ENCODE data around the gene C7. TPM values are rescaled to one million over a fixed set of nuclear protein-coding genes. Genes with fewer than 3 reads are reported as not detected.
"Not testable (repeated sequence)": the region's sequence is repeated elsewhere in the genome, so short reads cannot be mapped to it uniquely, and the experiment has no call there.

Gene C7
- total RNA-seq: 8.1 TPM

- no peak for DNase-seq
Observed at GRCh38 chr5:40909264-40909663, at the start of gene C7. TSS of gene C7 (plus strand) at chr5:40909497. CDS start at chr5:40909611, 114 bp downstream.

DNA sequence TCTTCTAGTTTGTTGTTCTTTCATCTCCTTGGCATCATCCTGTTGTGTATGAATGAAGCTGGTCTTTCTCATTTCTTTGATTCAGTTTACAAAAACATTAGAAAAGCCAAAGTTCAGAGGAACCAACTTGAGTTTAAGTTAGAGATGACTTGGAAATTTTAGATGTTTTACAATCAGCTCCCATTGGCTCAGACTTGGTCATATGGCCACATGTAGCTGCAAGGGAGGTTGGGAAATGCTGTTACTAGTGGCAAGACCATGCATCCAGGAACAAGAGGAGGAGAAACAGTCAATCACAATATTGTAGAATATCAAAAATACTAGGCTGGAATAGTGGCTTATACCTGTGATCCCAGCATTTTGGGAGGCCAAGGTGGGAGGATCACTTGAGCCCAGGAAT lies 48.6 kb upstream of the C7 start:
- DNase-seq: no peak

DNA sequence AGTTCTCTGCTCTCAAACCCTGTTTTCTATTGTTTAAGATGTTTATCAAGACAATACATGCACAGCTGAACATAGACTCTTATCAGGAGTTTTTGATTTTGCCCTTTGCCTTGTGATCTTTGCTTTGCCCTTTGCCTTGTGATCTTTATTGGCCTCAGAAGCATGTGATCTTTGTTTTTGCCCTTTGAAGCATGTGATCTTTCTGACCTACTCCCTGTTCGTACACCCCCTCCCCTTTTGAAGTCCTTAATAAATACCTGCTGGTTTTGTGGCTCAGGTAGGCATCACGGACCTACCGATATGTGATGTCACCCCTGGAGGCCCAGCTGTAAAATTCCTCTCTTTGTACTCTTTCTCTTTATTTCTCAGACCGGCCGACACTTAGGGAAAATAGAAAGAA lies 44.3 kb upstream of the C7 start:
- DNase-seq: not testable (repeated sequence)

- no peak for DNase-seq
Observed at GRCh38 chr5:40866844-40867243, 42.5 kb upstream of the C7 start.

DNA sequence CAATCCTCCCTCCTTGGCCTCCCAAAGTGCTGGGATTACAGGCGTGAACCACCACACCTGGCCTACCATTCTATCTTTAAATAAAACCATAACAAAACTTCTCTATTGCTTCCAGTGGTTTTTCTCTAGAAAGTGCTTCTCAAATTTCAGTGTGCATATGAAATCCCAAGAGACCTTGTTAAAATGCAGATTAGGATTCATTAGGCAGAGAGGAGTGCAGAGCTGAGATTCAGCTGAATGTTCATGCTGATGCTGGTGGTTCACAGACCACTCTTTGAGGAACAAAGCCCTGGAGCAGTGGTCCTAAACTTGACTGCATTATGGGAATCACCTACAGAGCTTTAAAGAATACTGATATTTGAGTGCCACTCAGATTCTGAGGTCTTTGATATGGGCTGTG lies 39.9 kb upstream of the C7 start:
- no peak for DNase-seq

DNA sequence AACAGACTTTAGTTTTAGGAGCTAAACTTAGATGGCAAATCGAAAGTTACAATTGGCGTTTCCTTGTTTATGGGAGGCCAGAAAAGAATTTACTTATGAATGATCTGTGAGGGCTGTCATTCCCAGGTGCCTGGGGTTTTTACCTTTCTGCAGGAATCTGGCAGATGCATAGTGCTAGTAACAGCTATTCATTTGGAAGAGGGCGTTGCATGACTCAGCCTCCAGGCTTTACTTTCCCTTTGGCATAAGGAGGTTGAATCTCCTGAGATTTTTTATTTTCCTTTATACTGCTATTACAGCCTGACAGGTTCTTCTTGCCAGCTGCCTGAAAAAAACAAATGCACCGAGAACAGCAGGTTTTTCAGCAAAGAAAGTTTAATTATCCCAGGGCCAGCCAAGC lies 38.1 kb upstream of the C7 start:
- DNase-seq: no peak

GRCh38 chr5:40872253-40872652 lies 37.0 kb upstream of the C7 start:
- not testable (repeated sequence) for DNase-seq

GRCh38 chr5:40873286-40873880 lies 35.9 kb upstream of the C7 start:
- no peak for DNase-seq

- DNase-seq: no peak
Observed at GRCh38 chr5:40875958-40876357, 33.3 kb upstream of the C7 start.

GRCh38 chr5:40877371-40877988 lies 31.8 kb upstream of the C7 start:
- no peak for DNase-seq

DNA sequence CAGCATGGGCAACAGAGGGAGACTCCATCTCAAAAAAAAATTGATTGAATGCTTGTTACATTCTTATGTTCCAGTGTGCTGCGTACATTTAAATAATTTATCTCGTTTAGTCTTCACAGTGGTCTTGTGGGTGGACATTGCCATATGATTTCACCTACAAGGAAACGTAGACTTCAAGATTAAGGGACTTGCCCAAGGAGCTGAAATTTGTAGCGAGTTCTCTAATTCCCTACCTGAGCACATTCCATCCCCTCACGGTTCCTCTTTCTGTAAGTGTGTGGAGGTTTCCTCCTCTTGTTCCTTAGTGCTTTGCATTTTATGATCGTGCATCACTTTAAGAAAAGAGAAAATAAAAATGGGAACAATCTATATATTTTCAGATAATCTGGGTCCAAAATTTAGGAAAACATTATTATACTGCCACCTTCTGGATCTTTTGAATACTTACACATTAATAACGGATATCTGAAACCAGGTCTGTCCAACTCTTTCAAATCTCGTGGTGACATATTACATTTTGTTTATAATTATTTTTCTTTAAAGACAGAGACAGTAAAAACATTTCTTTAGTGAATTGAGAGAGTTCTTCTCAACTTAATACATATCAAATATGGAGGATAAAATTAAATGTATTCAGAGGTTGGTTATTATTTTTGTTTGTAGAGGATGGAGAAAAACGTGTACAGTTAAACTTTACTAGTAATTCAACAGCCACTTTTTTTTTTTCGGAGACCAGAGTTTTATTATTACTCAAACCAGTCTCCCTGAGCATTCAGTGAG lies 29.9 kb upstream of the C7 start:
- no peak for DNase-seq

DNA sequence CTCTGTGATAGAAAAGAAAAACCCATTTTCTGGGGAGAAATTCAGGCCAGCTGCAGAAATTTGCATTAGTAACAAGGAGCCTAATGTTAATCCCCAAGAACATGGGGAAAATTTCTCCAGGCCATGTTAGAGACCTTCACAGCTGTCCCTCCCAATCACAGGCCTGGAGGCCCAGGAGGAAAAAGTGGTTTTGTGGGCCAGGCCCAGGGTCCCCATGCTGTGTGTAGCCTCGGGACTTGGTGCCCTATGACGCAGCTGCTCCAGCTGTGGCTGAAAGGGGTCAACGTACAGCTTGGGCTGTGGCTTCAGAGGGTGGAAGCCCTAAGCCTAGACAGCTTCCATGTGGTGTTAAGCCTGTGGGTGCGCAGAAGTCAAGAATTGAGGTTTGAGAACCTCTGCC lies 27.0 kb upstream of the C7 start:
- no peak for DNase-seq

- not testable (repeated sequence) for DNase-seq
Observed at GRCh38 chr5:40883051-40883450, 26.2 kb upstream of the C7 start.

DNA sequence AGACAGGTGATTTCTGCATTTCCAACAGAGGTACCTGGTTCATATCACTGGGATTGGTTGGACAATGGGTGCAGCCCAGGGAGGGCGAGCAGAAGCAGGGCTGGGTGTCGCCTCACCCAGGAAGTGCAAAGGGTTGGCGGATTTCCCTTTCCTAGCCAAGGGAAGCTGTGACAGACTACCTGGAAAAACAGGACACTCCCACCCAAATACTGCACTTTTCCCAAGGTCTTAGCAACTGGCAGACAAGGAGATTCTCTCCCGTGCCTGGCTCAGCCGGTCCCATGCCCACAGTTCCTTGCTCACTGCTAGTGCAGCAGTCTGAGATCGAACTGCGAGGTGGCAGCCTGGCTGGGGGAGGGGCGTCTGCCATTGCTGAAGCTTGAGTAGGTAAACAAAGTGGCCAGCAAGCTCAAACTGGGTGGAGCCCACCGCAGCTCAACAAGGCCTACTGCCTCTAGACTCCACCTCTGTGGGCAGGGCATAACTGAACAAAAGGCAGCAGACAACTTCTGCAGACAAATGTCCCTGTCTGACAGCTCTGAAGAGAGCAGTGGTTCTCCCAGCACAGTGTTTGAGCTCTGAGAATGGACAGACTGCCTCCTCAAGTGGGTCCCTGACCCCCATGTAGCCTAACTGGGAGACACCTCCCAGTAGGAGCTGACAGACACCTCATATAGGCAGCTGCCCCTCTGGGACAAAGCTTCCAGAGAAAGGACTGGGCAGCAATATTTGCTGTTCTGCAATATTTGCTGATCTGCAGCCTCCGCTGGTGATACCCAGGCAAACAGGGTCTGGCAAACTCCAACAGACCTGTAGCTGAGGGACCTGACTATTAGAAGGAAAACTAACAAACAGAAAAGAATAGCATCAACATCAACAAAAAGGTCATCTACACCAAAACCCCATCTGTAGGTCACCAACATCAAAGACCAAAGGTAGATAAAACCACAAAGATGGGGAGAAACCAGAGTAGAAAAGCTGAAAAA lies 13.6 kb upstream of the C7 start:
- DNase-seq: not testable (repeated sequence)

DNA sequence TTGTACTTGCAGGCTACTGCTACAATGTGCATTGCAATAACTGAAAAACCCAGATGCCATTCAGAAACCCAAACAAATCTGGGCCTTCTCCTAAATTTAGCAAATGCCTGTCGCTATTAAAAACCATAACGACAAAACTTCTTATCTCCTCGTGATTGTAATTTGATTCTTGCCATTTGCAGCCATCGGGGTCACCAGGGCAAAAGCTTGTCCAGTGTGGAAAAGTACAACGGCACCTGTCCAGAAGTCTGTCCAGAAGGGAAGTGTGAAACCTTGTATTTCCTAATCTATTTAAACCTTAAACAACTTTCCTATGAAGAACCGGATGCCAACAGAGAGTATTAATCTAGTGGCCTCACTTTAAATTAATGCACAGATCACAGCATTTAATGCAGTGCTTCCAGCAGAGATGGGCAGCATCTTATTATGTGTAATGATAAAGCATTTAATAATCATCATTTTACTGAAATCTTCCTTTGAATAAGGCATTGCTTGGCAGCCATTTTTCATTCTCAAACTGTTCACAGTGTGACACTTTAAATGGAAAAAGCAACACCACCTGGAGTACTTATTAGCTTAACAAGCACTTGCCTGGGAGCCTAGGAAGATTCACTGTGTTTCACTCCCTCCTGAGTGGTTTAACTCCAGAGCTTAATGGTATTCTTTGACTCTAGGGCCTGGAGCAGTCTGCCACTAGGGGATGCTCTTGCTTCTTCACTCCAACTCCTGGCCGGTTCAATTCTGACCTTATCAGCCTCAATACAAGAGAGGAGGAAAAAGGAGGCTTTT lies 4.9 kb upstream of the C7 start:
- peak; percentile 8 for DNase-seq

- DNase-seq: no peak
Observed at GRCh38 chr5:40904994-40905306, 4.3 kb upstream of the C7 start.

- DNase-seq: no peak
Observed at GRCh38 chr5:40906351-40906751, 2.9 kb upstream of the C7 start.

- DNase-seq: no peak
Observed at GRCh38 chr5:40909723-40910122, 426 bp downstream of the C7 start.

GRCh38 chr5:40911266-40911665 lies 2.0 kb downstream of the C7 start:
- DNase-seq: no peak

DNA sequence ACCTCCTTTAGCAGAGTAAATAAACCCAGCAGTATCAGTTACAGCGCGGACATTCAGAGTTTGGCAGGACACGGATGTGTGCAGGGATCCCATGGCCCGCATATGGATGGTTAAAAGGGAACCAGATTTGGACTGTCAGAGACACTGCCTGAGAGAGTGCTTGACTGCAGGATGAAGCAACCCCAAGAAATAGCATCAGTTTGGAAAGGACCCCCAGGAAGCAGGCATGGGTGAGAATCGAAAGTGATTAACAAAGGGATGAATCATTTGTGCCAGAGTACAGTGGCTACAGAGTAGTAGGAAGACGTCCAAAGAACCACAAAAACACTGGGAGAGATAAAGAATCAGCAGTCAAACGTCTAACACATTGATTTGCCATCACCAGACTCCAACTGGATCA lies 5.5 kb downstream of the C7 start:
- no peak for DNase-seq

GRCh38 chr5:40915341-40915926 lies 6.1 kb downstream of the C7 start:
- no peak for DNase-seq

Data from occipital lobe (tissue), 2 donors.